CD4-positive, alpha-beta T cell treated with Interferon gamma for 1 hour (primary cell): ENCODE measurements around the gene PVALEF.

Experiments used
- DNase-seq: peaks from one replicate; pipeline ENCODE4 v3.0.0-alpha.2; 2020

Gene PVALEF

GRCh38 chr17:81200201-81200600, 34.9 kb downstream of the PVALEF start:
- DNase-seq = no peak

GRCh38 chr17:81200695-81201580, 35.6 kb downstream of the PVALEF start:
- no peak for DNase-seq

DNA sequence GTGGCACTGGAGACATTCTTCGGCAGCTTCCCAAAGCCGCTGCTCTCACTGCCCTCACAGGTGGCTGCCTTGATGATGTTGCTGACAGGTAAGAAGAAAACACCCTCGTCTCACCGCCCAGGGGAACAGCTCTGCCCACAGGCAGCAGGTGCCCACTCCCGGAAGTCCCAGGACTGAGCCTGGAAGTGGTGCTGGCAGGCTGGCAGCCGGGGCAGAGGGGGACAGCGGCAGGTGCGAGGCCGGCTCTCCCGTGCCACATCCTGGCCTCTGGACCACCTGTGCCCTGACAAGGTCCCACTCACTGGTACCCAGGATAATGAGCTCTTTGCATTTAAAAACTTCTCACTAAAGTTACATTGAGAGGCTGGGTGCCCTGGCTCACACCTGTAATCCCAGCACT, 37.0 kb downstream of the PVALEF start:
- no peak for DNase-seq

- no peak for DNase-seq
Observed at GRCh38 chr17:81203136-81203535, 37.8 kb downstream of the PVALEF start.

GRCh38 chr17:81204578-81204977, 39.3 kb downstream of the PVALEF start:
- no peak for DNase-seq

GRCh38 chr17:81206166-81206565, 40.9 kb downstream of the PVALEF start:
- DNase-seq = no peak

- no peak for DNase-seq
Observed at GRCh38 chr17:81206657-81207056, 41.4 kb downstream of the PVALEF start.

GRCh38 chr17:81207610-81208581, 42.6 kb downstream of the PVALEF start:
- no peak for DNase-seq

DNA sequence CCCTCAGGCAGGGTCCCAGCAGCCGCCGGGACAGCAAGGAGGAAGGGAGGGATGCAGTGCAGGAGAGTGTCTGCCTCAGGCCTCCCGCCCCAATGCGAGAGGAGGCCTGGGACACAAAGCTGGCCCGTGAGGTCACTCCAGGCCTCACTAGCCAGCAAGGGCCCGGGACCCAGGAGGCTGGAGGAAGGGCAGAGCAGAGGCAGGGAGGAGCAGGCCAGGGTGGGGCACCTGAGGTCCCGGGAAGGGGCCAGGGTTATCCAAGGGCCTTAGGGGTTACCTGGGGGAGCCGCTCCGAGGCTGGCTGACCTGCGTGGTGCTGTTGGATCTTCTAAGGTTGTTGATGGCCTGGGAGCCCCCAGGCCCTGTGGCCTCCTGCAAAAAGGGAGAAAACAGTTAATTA, 43.3 kb downstream of the PVALEF start:
- DNase-seq = no peak

DNA sequence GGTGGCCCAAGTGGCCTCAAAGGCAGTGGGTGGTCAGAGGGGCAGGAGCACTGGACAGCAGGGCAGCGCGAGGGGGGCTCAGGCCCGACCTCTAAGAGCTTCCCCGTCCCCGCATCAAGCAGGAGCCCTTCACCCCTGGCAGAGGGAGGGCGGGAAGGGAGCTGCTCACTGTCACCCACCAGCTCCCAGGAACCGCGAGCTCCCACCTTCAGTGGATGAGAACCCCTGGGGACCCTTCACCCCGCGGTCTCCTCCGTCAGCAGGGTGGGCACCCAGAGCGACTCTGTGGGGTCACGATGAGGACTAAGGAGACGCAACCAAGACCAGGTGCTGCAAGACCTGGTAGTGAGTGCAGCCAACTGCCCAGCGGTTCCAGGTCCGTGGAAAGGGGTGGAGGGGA, 43.8 kb downstream of the PVALEF start:
- DNase-seq = no peak

- DNase-seq = no peak
Observed at GRCh38 chr17:81210466-81210865, 45.2 kb downstream of the PVALEF start.

DNA sequence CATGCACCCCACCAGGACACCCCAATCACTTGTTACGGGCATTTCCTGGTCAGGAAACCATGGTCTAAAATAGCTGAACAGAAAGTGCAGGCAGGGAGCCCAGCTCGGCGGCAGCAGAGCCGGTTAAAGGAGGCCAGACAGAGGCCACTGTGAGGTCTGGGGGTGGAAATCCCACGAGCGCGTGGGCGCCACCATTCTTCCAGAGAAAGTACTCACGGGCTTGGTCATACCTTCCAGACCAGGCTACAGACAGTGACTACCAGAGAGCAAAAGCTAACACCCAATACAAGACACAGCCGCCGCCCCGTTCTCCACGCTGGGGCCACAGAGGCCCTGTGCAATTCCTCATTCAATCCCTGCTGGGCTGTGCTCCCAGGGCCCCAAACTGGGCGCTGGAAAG, 45.6 kb downstream of the PVALEF start:
- no peak for DNase-seq

DNA sequence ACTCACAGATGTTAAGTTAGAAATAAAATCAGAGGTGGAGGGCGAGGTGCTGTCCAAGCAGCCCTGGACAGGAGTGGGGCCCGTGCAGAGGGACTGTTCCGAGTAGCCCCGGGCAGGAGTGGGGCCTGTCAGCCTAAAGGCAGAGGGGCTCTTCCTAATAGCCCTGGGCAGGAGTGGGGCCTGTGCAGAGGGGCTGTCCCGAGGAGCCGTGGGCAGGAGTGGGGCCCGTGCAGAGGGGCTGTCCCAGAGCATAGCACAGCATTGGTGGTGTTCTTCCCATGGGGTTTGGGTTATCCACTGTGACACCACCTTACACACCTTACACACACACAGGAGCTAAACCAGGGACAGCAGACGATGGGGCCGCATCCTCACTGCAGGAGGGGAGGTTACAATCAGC, 47.1 kb downstream of the PVALEF start:
- no peak for DNase-seq

DNA sequence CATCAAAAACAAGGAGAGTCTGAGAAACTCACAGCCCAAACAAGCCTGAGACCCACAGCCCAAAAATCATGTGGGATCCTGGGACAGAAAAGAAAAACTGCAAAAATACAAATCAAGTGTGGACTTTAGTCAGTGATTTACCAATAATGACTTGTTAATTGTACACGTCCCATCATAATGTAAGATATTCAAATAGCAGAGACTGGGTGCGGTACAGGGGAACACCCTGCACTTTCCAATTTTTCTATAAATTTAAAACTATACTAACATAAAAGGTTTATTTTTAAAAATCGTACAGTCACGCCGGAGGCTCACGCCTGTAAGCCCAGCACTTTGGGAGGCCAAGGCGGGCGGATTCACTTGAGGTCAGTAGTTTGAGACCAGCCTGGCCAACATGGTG, 48.7 kb downstream of the PVALEF start:
- DNase-seq = no peak

- DNase-seq = no peak
Observed at GRCh38 chr17:81217491-81217890, 52.2 kb downstream of the PVALEF start.

GRCh38 chr17:81218459-81218858, 53.2 kb downstream of the PVALEF start:
- no peak for DNase-seq

DNA sequence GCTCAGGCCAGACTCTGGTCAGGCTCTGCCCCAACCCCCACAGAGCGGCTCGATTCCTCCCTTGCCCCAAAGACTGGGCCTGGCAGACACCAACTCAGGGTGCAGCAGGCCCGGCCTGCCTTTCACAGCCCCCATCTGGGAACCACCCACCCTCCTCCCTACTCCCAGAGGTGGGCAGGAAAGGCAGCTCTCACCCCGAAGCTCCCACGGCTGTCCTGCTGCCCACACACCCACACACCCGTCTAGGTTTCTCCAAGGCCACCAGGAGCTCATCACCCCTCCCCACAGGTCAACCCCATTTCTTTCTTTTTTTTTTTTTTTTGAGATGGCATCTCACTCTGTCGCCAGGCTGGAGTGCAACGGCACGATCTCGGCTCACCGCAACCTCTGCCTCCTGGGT, 53.7 kb downstream of the PVALEF start:
- DNase-seq = no peak

DNA sequence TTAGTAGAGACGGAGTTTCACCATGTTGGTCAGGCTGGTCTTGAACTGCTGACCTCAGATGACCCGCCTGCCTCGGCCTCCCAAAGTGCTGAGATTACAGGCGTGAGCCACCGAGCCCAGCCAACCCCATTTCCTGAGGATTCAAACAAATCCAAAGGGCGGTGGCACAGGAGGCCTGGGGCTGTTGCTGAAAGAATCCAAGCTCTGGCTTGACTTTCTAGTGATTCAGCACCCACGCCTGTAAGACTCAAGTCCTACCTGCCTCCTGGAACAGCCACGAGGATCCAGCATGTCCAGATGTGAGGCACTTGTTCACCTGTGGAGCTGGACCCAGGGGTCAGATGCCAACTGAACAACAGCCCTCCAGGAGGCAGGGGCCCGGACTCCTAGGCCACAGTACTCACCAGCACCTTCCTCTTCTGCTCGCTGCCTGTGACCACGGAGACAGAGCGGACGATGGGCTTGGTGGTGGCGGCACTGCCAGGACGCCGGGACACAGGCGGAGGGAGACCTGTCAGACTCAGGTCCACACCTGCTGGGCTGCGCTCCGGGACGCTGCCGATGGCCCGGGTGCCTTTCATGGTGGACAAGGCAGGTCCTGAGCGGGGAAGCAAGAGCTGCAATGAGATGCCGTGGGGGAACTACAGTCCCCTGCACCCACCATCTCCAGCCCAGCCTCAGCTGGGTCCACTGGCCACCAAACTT, 54.3 kb downstream of the PVALEF start:
- no peak for DNase-seq

GRCh38 chr17:81221371-81221841, 56.1 kb downstream of the PVALEF start:
- DNase-seq = no peak

DNA sequence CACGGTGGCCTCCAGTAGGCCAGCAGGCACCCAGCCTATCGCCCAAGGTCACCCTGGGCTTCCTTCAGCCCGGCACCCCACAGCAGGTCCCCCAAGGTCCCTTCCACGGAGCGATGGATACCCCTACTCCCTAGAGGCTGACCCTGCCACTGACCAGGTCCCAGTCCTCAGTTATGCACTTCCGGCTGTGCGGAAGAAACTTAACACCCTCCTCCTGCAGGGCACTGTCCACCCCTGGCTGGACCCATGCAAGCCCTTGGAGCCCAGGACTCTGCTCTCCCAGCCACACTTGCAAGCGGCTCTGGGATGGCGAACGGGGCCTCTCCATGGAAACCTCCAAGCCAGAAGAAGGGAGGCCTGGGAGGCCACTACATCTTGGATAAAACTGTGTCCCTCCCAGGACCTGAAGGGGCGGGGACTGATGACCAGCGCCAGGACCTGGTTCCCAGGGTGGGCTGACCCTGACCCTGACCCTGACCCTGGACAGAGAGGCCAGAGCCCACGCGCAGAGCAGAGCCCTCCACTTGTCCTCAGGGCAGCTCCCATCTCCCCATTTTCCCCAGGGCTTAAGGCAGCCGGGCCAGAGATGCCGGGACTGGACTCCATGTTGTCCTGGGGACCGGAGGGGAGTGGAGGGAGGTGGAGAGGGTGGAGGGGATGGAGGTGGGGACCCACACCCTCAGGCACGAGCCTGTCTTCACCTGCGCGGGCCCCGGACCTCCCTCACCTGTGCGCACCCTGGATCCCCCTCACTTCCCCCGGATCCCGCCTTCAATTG, 56.7 kb downstream of the PVALEF start:
- no peak for DNase-seq

- DNase-seq = no peak
Observed at GRCh38 chr17:81222620-81222905, 57.3 kb downstream of the PVALEF start.
